Bone marrow (tissue), 2 donors: ENCODE results near the gene KHSRP.
A peak's percentile ranks its signal among the peaks of the same experiment; 100 is the strongest.

Experiments used
- DNase-seq, 2 donors: peaks; one replicate each; lab custom pipeline; 2025; lab: John Stamatoyannopoulos, UW

Gene KHSRP, protein sequence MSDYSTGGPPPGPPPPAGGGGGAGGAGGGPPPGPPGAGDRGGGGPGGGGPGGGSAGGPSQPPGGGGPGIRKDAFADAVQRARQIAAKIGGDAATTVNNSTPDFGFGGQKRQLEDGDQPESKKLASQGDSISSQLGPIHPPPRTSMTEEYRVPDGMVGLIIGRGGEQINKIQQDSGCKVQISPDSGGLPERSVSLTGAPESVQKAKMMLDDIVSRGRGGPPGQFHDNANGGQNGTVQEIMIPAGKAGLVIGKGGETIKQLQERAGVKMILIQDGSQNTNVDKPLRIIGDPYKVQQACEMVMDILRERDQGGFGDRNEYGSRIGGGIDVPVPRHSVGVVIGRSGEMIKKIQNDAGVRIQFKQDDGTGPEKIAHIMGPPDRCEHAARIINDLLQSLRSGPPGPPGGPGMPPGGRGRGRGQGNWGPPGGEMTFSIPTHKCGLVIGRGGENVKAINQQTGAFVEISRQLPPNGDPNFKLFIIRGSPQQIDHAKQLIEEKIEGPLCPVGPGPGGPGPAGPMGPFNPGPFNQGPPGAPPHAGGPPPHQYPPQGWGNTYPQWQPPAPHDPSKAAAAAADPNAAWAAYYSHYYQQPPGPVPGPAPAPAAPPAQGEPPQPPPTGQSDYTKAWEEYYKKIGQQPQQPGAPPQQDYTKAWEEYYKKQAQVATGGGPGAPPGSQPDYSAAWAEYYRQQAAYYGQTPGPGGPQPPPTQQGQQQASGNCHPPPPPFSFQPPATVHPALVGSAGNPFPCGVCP

DNA sequence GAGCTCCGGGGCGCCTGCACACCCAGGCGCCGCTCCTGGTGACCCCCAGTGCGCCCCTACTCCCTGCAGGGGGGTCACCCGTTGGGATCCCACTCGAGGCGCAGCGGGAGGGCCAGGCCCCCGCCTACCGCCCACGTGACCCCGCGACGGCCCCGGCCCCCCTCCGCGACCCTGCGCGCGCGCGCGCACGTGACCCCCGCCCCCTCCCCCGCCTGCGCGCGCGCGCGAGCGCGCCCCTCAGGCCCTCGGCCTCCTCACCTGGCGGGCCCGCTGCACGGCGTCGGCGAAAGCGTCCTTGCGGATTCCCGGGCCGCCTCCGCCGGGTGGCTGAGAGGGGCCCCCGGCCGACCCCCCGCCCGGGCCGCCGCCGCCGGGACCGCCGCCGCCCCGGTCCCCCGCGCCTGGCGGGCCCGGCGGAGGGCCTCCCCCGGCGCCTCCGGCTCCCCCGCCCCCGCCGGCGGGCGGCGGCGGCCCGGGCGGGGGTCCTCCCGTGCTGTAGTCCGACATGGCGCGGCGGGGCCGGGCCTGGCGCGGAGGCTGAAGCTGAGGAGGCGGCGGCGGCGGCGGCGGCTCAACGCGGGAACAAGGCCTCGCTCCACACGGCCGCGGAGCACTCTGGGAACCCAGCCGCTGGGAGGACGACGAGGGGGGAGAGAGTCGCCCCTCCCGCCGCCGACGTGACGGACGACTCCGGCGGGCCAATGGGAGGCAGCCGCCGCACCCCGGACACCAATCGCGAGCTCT, at the start of gene KHSRP:
KHSRP (minus strand) TSS at position 617 of the 744 bp plus-strand sequence; CDS start at position 507, 110 bp downstream.
- peak in 1 of 2 donors; percentile 97 for DNase-seq

DNA sequence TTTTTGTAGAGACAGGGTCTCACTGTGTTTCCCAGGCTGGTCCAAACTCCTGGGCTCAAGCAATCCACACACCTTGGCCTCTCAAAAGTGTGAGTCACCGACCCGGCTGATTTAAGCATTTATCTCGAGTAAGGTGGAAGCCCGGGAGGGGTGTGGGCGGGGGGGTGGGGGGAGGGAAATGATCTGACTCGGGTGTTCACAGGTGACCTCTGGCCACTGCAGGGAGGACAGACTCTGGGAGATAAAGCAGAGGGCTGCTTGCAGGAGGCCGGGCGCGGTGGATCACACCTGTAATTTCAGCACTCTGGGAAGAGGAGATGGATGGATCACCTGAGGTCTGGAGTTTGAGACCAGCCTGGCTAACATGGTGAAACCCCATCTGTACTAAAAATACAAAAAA, 49.0 kb upstream of the KHSRP start:
- DNase-seq, result no peak

DNA sequence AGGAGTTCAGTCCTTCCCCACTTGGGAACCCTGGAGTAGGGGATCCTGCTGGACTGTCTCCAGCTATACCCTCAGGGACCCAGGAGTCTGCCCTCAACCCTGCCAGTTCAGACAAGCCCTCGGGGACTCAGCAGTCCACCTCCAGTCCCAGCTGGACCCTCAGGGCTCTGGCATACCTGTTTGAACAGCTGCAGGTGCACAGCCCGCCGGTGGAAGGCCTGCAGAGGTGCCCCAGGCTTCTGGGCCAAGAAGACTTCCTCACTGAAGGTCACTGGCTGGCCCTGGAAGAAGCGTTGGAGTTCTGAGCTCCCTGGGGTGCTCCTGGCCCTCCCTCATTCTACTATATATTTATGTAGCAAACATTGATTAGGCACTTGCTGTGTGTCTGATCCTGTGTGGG, 48.1 kb upstream of the KHSRP start:
- no peak for DNase-seq

DNA sequence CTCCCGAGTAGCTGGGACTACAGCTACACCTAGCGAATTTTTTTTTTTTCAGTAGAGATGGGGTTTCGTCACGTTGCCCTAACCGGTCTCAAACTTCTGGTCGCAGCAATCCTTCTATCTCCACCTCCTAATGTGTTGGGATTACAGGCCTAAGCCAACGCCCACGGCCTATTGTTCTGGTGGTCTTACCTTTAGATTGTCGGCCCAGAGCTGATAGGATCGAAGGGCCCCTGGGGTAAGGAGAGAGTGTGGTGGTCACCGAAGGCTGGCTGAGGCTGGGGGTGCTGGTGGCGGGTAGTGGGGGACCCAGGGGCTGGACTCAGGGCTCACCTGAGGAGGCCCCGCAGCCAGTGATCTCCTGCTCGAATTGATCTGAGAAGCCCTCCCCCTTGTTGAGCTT, 46.5 kb upstream of the KHSRP start:
- DNase-seq, result no peak

DNA sequence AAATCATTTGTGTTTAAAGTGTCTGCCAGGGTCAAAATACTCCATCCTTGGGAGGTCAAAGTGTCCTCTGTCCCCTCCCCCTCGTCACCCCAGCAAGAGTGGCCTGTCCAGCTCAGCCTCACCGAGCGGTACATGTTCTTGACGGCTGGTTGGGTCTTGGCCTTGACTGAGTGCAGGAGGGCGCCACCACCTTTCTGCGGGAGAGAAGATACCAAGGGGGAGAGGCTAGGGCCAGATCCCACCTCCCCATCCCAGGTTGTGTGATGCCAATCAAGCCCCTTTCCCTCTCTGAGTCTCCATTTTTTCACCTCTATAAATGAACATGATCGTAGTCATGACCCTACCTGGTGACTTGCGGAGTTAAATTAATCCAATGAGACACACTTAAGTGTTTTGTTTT, 45.6 kb upstream of the KHSRP start:
- DNase-seq, result no peak

DNA sequence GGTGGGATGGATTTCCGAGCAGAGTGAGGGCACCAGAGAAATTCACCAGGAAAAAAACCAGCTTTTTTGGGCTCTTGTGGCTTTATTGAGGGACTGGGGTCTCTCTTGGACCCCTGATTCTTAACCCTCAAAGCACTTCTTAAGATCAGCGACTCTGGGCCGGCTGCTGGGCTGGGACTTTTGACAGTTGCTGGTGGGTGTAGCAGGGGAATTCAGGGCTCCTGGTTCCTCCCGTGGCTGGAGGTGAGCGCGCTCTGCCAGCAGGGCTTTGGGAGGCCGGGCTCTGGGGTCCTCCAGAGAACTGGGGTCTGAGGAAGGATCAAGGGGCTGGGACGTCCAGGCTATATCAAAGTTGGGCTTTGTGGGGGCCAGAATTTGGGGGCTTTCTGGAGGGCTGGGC, 42.8 kb upstream of the KHSRP start:
- DNase-seq, result no peak

DNA sequence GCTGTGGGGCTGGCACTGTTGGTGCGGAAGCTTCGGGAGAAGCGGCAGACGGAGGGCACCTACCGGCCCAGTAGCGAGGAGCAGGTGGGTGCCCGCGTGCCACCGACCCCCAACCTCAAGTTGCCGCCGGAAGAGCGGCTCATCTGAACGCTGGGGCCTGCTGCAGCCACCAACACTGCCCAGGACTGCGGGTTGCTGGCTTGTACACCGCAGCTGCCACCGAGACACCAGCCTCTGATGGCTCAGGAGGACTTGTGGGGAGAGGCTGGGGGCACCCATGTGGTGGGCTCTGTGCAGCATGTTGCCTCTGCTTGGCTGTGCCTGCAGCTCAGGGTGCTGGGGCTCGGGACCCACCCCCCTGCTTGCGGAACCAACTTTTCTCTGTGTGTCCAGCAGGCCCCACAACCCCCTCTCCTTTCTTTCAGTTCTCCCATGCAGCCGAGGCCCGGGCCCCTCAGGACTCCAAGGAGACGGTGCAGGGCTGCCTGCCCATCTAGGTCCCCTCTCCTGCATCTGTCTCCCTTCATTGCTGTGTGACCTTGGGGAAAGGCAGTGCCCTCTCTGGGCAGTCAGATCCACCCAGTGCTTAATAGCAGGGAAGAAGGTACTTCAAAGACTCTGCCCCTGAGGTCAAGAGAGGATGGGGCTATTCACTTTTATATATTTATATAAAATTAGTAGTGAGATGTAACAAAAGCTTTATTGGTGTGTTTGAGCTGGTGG, 42.1 kb upstream of the KHSRP start:
- no peak for DNase-seq

DNA sequence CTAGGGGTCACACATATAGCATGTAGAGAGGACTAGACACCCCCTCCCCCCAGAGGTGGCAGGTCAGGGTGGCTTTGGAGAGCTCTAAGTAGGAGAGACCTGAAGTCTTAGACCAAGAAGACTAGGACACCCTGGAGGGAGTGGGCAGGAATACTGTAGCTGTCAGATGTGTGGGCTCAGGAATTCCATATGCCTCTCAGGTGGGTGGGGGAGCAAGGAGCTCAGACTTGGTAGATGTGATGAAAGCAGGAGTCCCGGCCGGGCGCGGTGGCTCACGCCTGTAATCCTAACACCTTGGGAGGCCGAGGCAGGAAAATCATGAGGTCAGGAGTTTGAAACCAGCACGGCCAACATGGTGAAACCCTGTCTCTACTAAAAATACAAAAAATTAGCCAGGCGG, 41.1 kb upstream of the KHSRP start:
- DNase-seq, result no peak

DNA sequence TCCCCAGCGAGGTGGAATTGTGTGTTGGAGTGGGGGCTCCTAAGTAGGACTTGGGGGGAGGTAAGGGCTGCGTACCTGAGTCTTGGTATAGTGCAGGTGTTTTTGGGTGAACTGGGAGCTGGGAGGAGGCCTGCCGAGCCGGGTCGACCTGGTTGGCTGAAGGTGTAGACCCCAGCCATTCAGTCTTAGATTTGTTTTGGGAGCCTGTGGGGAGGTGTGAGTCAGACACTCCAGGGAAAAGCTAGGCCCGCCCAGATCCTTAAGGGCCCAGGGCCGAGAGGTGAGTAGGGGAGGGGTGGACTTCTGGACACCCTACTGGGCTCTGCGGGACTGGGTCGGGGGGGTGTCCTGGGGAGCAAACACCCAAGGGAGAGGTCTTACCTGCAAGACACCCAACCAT, 40.4 kb upstream of the KHSRP start:
- DNase-seq, result no peak

DNA sequence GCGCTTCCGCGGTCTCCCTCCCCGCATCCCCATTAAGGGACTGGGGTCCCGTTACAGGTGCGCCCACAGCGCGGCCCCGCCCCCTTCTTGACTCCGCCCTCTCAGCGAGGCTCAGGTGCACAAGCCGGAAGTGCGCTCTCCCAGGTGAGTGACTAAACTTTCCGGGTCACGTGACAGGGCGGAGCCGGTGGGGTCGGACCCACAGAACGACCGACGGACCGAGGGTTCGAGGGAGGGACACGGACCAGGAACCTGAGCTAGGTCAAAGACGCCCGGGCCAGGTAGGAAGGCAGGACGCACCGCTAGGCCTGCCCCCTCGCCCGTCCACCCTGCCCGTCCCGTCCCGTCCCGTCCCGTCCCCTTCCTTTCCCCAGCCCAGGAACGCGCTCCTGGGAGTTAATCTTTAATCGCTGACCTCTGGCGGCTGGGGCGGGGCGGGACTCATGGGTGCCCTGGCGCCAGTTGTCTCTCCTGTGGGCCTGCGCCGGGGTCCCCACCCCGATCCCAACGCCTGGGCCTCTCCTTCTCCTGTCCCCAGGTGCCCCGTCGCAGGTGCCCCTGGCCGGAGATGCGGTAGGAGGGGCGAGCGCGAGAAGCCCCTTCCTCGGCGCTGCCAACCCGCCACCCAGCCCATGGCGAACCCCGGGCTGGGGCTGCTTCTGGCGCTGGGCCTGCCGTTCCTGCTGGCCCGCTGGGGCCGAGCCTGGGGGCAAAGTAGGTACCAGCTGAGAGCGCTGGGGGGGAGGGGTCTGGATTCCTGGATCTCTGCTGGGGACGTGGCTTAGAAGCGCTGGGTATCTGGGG, 39.7 kb upstream of the KHSRP start, which contains the start of gene CRB3:
CRB3 (plus strand) TSS at position 202 of the 804 bp plus-strand sequence; CDS start at position 633, 431 bp downstream.
- no peak for DNase-seq

DNA sequence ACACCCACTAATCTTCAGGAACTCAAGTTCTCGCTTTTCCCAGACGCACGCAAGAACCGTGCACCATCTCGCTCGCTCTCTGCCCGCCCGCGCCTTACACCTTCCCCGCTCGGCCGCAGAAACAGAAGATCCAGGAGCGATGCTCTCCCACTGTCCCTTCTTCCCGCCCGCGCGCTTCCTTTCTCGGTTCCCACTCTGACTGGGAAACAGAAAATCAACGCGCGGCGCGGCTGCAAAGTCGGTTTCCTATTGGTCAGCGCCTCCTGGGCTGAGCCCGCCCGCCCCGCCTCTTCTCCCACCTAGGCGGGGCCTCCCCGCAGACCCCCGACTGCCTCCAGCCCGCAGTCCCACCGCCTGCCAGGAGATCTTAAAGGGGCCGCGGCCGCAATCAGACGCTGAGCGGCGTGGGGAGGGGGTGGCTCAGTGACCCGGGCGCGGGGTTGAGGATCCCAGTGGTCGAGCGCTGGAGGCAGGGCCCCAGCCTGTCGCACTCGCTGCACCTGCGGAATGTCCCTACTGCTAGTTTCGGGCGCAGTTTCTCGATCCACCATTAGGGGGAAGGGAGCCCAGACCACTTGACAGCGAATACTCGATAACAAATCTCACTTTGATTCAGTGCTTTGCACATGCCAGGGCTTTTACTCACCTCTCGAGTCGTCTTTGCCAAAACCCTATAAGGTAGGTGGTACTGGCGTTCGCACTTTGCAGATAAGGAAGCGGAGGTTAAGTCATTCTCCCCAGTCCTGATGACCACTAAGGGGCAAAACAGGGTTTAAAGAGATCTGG, 35.7 kb upstream of the KHSRP start:
- DNase-seq, result peak; percentile 70 to 93

DNA sequence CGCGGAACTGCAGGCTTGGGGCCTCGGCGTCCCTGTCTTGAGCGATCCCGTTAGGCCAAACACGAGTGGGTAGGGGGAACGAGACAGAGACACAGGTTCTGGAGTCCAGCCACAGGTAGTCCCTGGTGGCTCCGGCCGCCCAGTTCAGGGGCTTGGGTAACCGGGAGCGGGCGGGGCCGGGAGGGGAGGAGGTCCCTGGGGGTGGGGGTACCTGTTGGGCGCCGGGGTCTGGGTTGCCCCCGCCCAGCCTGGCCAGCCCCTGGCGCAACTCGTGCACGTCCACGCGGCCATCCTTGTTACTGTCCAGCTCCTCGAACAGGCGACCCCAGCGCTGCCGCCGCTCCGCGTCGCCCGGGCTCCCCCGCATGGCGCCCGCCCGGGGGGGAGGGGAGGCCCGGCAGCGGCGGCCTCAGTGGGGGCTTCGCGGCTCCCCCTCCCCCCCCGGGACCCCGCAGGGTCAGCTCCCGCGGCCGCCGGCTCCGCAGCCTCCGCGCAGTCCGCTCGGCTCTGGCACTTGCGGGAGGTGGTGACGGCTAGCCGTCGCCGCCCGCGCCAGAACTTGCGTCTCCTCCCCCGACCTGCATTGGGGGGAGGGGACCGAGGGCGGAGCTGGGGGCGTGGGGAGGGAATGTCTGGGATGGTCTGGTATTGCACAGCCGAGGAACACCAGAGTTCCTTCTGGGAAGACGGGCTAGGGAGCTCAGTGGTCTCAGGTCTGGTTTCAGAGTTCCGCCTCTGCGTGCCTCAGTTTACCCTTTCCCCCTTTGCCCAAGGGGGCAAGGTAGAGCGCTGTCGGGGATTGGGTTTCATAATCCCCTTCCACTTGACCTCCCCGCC, 34.9 kb upstream of the KHSRP start, which contains the start of gene SLC25A23:
SLC25A23 (minus strand) TSS at position 531 of the 837 bp plus-strand sequence; CDS start at position 367, 164 bp downstream.
- DNase-seq, result no peak

DNA sequence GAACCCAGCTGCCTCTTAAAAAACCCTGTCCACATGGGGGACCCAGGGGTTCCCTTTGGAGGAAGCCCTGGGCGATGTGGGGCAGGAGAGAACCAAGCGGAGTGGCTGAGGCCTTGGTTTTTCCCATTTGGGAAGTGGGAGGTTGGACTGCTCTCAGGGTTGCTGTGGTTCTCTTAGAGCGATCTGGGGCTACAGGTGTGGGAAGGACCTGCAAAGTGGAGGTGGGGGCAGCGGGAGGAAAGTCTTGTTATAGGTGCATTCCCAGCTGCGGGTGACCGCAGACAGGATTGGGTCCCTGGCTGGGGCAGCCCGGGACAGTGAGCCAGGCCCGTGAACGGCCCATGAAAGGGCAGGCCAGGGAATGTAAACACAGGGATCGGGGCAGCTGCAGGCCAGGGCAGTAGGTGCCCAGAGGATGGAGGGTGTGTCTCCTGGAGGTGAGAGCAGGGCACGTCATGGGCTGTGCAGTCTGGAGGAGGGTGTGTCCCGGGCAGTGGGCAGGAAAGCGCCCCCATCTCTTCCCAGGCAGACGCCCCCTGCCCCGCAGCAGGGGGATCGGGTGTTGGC, 34.2 kb upstream of the KHSRP start:
- no peak for DNase-seq

DNA sequence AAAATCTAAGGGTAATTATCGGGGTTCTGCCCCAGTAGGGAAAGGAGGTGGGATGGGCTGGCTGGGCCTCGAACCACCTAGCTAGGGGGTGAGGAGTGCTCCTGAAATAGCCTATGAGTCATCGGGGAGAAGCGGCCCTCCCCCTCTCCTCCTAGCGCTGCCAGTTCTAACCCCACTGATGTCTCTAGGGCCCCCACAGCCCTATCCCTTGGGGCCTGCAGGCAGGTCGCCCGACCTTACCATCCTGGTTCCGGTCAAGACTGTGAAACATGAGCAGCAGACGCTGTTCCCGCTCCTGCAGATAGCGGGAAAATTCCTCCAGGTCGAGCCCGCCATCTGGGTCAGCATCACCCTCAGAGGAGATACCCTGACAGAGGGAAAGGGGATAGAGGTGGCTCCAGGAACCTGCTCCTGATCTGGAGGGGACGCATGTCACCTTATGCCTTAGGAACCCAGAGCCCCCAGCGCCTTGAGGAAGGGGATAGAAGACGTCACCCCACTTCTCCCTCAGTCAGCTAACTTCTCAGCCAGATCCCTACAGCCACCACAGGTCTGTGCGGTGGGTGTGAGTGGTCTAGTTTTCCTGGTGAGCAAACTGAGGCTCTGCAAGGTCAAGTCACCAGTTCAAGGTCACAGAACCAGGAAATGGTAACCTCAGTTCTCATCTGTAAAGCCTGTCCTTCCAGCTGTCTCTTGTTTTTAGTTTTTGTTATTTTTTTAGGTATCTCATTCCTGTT, 33.5 kb upstream of the KHSRP start:
- no peak for DNase-seq

DNA sequence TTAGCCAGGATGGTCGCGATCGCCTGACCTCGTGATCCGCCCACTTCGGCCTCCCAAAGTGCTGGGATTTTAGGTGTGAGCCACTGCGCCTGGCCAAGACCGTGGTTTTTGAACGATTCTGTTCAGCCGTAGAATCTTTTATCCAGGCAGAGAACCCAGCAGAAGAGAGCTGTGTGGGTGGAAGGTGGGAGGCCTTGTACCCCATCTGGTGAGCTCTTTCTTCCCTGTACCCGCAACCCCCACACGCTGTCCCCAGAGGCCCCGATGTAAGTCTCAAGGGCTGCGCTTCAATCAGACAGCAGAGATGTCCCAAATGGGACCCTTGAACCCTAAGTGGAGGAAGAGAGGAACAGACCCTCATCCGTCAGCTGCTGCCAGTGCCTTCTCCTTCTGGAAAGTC, 31.3 kb upstream of the KHSRP start:
- no peak for DNase-seq

DNA sequence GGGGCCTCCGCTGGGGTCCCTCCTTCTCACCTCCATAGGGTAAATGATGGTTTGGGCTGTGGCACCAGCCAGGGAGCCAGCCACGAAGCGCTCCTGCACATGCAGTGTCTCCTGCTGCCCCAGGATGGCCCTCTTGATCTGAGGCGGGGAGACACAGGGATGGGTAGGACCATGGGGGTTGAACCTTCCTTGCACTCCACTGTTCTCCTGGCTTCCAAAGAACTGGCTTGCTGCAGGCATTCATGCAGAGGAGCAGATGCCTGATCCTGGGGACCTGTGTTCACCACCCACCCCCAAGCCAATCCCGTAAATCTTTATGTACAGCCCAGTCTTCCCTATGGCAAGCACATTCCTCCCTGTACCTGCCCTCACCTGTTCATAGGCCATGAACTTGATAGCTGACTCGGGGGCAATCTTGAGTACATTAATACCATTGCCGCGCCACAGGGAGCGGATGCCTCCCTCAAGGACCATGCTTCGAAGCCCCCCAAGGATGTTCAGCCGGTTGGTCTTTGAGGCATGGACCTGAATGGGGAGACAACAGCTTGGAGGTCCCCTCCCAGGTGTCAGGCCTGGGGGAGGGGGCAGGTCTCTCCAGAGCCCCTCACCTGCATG, 29.4 kb upstream of the KHSRP start:
- DNase-seq, result no peak

DNA sequence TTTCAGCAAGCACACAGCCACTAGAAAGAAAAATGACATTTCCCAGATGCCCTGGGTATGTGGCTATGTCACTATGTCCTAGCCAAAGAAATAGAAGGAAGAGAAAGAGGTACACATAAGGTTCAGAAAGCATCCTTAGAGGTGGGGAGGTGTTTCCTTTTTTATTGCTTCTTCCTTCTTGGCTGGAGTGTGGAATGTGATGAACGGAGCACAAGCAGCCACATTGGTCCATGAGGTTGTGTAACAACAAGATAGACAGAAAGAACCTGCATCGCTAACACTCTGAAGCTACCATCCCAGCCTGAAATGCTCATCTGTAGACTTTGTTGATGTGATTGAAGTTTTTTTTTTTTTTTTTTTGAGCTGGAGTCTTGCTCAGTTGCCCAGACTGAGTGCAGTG, 28.3 kb upstream of the KHSRP start:
- DNase-seq, result no peak

DNA sequence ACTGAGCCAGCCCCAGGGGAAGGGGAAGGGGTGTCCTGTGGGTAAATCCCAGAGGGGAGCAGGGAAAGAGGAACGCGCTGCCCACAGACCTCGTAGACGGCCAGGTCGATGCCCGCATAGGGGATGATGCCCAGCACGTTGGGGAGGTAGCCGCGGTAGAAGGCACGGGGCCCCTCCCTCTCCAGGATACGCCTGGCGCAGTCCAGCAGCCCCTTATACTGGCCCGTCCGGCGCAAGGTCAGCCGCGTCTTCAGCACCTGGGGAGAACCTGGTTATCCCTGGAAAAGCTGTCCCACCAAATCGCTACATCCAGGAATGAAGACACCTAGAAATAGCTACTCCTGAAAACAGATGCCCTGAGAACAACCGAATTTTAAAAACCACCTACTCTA, 27.6 kb upstream of the KHSRP start:
- no peak for DNase-seq
